Testis (tissue), 2 donors: Measurements from ENCODE around the gene ST8SIA1.

ENCODE experiments used
- CTCF ChIP-seq, 3 experiments: fragments of 450-650 bp in 2 of 3; fragments of 200-600 bp in 1 of 3; sonication (generic) in 1 of 3; IDR thresholded peaks; one replicate each; pipeline ENCODE4 v1.5.1; 2016 to 2019; ENCODE audit warnings: antibody characterized with exemption in 3 of 3, mild to moderate bottlenecking in 2 of 3, moderate library complexity in 1 of 3
- POLR2A ChIP-seq: fragments of 450-650 bp; IDR thresholded peaks from one replicate; pipeline ENCODE4 v1.6.1; 2017; ENCODE audit warnings: antibody characterized with exemption, mild to moderate bottlenecking, moderate library complexity

- TF ChIP-seq CTCF (IDR thresholded peaks at IDR 0.05) (no peak), POLR2A (no peak)
Observed at GRCh38 chr12:22238211-22238610, 96.3 kb downstream of the ST8SIA1 start.
